ENCODE results near the gene CD244. TPM values are rescaled to one million over a fixed set of nuclear protein-coding genes. Genes with fewer than 3 reads are reported as not detected.

Gene CD244
- total RNA-seq, 1 experiment from 2014 or later, result not detected

DNA sequence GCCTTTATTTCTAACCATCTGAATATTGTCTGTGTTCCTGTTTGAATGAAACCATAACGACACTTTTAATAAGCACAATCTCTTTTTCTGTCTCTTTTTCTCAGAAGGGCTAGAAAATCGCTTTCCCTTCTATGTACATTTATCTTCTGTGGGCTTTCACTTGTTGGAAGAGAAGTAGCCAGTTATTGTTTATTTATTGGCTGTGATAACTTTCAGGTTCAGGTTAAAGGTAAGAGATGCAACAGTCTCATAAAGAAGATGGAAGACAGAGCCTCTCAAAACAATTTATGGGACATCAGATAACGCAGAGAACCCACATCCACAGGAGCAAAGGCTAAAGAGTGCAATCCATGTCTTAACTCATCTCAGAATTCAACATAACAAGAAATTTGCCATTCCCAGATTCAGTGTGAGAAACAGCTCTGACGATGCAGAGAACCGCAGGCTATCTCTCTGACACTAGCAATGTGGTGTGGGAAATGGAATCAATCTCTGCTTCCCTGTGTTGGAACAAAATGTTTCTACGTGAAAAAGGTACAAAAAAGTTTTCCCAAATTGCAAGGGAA lies 4.1 kb upstream of the CD244 start:
- H3K36me3 ChIP-seq (ENCODE audit: low read depth), result no peaks in the 10 kb centered on the region
- DNase-seq, result no peak
- ChIA-PET CTCF (no interaction called here), POLR2A (ENCODE audit: unreplicated experiment) (no interaction called here)
- H3K4me3 ChIP-seq, result no peak overlapping the region
- H4K20me1 ChIP-seq (ENCODE audit: insufficient read depth), result no peaks in the 10 kb centered on the region
- intact Hi-C loops (cut with micrococcal nuclease; ENCODE audit: unreplicated experiment), result no loop called here
- no peak overlapping the region for H3K27ac ChIP-seq
- no peaks in the 10 kb centered on the region for H3K9me2 ChIP-seq (ENCODE audit: insufficient read depth)
- no peaks in the 10 kb centered on the region for H3F3A ChIP-seq (ENCODE audit: insufficient read depth, low read depth)
- H2AFZ ChIP-seq, result no peak overlapping the region
- no peaks in the 10 kb centered on the region for H3K27me3 ChIP-seq (ENCODE audit: insufficient read depth, low read depth)
- TF ChIP-seq EZH2 (IDR thresholded peaks at IDR 0.05; ENCODE audit: low read depth) (no peak), CTCF (conservative IDR thresholded peaks at IDR 0.05) (no peak)
- H3K4me1 ChIP-seq (replicated peaks; ENCODE audit: insufficient read depth), result no peaks in the 10 kb centered on the region
- H3K9me3 ChIP-seq (ENCODE audit: insufficient read depth, low read depth), result no peaks in the 10 kb centered on the region
- no TSS peak for BruUV-seq (replicated peaks)
- H3K79me2 ChIP-seq (ENCODE audit: low read depth), result no peaks in the 10 kb centered on the region
- H3K4me2 ChIP-seq, result no peak overlapping the region

DNA sequence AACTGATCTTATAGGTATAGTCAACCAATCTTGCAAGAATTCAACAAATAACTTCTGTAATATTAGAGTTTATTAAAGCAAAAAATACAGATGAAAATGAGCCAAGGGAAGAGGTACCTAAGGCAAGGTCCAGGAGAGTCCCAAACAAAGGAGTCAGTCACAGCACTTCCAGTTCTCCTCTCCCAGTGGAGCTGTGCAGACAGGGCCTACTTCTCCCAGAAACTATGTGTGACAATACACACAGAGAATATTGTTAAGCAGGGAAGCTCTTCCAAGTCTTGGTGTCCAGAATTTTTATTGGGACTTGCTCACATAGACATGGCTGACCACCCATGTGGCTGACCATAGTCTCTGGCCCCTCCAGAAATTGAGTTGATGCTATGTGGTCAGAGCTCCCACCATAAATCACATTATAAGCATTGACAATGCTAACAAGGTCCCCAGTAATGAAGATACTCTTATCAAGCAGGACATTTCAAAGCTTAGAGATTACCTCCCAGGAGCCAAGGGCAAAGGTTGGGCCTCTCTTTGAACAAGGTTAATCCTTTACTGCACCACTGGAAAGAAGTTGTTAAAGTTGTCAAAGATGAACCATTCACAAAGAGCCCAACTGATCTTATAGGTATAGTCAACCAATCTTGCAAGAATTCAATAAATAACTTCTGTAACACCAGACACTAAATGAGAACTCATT lies 3.5 kb upstream of the CD244 start:
- intact Hi-C loops (cut with micrococcal nuclease; ENCODE audit: unreplicated experiment), result no loop called here
- CTCF ChIA-PET, result no interaction called here

DNA sequence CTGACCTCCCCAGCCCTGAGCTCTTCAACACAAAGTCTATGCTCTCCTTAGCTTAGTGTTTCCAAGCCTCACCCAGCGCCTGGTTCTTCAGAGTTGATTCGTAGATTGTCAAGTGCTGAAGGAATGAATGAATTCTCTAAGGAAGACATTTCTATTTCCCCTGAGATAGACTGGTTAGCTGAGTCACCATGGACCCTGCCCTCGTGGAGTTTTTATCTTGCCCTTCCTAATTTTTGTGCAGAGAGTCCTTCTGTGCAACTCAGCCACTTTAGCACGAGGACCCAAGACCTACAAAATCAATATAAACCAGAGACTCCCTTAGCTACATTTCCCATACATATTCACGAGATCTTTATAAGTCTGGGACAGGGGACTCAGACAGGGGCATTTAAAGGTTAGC lies 2.6 kb upstream of the CD244 start:
- POLR2A ChIA-PET (ENCODE audit: unreplicated experiment), result no interaction called here

More for the DNA sequence above, 3.5 kb upstream of the CD244 start:
- TF ChIP-seq EZH2 (IDR thresholded peaks at IDR 0.05; ENCODE audit: low read depth) (no peak), CTCF (conservative IDR thresholded peaks at IDR 0.05) (no peak)
- Histone ChIP-seq H3K9me3 (ENCODE audit: insufficient read depth, low read depth) (no peaks in the 10 kb centered on the region), H3K4me3 (no peak overlapping the region), H3K27me3 (ENCODE audit: insufficient read depth, low read depth) (no peaks in the 10 kb centered on the region), H3F3A (ENCODE audit: insufficient read depth, low read depth) (no peaks in the 10 kb centered on the region), H3K79me2 (ENCODE audit: low read depth) (no peaks in the 10 kb centered on the region), H3K9me2 (ENCODE audit: insufficient read depth) (no peaks in the 10 kb centered on the region), H3K36me3 (ENCODE audit: low read depth) (no peaks in the 10 kb centered on the region), H4K20me1 (ENCODE audit: insufficient read depth) (no peaks in the 10 kb centered on the region), H3K4me2 (no peak overlapping the region), H3K4me1 (replicated peaks; ENCODE audit: insufficient read depth) (no peaks in the 10 kb centered on the region), H2AFZ (no peak overlapping the region), H3K27ac (no peak overlapping the region)
- no peak for DNase-seq
- no TSS peak for BruUV-seq (replicated peaks)
- POLR2A ChIA-PET (ENCODE audit: unreplicated experiment), result no interaction called here

More for the DNA sequence above, 2.6 kb upstream of the CD244 start:
- Histone ChIP-seq H3F3A (ENCODE audit: insufficient read depth, low read depth) (no peaks in the 10 kb centered on the region), H3K9me3 (ENCODE audit: insufficient read depth, low read depth) (no peaks in the 10 kb centered on the region), H3K4me2 (no peak overlapping the region), H3K4me1 (replicated peaks; ENCODE audit: insufficient read depth) (no peaks in the 10 kb centered on the region), H3K4me3 (no peak overlapping the region), H3K79me2 (ENCODE audit: low read depth) (no peaks in the 10 kb centered on the region), H4K20me1 (ENCODE audit: insufficient read depth) (no peaks in the 10 kb centered on the region), H3K9me2 (ENCODE audit: insufficient read depth) (no peaks in the 10 kb centered on the region), H2AFZ (no peak overlapping the region), H3K36me3 (ENCODE audit: low read depth) (no peaks in the 10 kb centered on the region), H3K27me3 (ENCODE audit: insufficient read depth, low read depth) (no peaks in the 10 kb centered on the region), H3K27ac (no peak overlapping the region)
- TF ChIP-seq CTCF (conservative IDR thresholded peaks at IDR 0.05) (no peak), EZH2 (IDR thresholded peaks at IDR 0.05; ENCODE audit: low read depth) (no peak)
- CTCF ChIA-PET, result no interaction called here
- intact Hi-C loops (cut with micrococcal nuclease; ENCODE audit: unreplicated experiment), result no loop called here
- DNase-seq, result no peak
- no TSS peak for BruUV-seq (replicated peaks)

Measured in PC-9 (cell line).